Fibroblast of lung (primary cell): ENCODE results near the gene IGF1R. TPM values are rescaled to one million over a fixed set of nuclear protein-coding genes. Genes with fewer than 3 reads are reported as not detected.

Experiments used
- DNase-seq, 2 donors: peaks; one replicate each; pipeline versions ENCODE4 v3.0.0 to v3.0.0-alpha.2; 2010; ENCODE audit warnings: low read depth in 2 of 2
- H2AFZ ChIP-seq: 2 replicates; pipeline ENCODE4 v1.5.1; 2012; ENCODE audit warnings: low read length, control low read depth, inconsistent platforms
- H3K27ac ChIP-seq: 2 replicates; pipeline ENCODE4 v1.5.1; 2011; ENCODE audit warnings: low read length, control low read depth; ENCODE audit not compliant: insufficient read depth
- H3K27me3 ChIP-seq: 2 replicates; pipeline ENCODE4 v1.5.1; 2011; ENCODE audit warnings: mild to moderate bottlenecking, low read length; ENCODE audit not compliant: control insufficient read depth, insufficient read depth
- H3K36me3 ChIP-seq: 2 replicates; pipeline ENCODE4 v1.5.1; 2011; ENCODE audit warnings: low read length; ENCODE audit not compliant: control insufficient read depth, insufficient read depth
- H3K4me1 ChIP-seq: 2 replicates; pipeline ENCODE4 v1.5.1; 2011; ENCODE audit warnings: low read length; ENCODE audit not compliant: control insufficient read depth, insufficient read depth; ENCODE audit errors: extremely low read depth
- H3K4me2 ChIP-seq: 2 replicates; pipeline ENCODE4 v1.5.1; 2011; ENCODE audit warnings: low read length, control low read depth; ENCODE audit not compliant: insufficient read depth; ENCODE audit errors: extremely low read depth
- H3K4me3 ChIP-seq, 4 experiments: fragments of 200-600 bp in 1 of 4; sonication (generic) in 1 of 4; replicated peaks in 1 of 4; 2 replicates each; pipeline ENCODE4 v1.5.1; 2011 to 2016; ENCODE audit warnings: low read length in 4 of 4, low read depth in 3 of 4, mild to moderate bottlenecking in 3 of 4, control low read depth in 2 of 4, inconsistent platforms in 1 of 4, mixed read lengths in 1 of 4; ENCODE audit not compliant: insufficient read depth in 1 of 4; ENCODE audit errors: control extremely low read depth in 1 of 4
- H3K79me2 ChIP-seq: 2 replicates; pipeline ENCODE4 v1.5.1; 2012; ENCODE audit warnings: mild to moderate bottlenecking, low read length, inconsistent platforms; ENCODE audit not compliant: control insufficient read depth, insufficient read depth
- H3K9ac ChIP-seq: 2 replicates; pipeline ENCODE4 v1.5.1; 2011; ENCODE audit warnings: mild to moderate bottlenecking, low read length, control low read depth; ENCODE audit not compliant: insufficient read depth
- H3K9me3 ChIP-seq: 2 replicates; pipeline ENCODE4 v1.5.1; 2012; ENCODE audit warnings: low read depth, low read length; ENCODE audit not compliant: control insufficient read depth, insufficient read depth
- H4K20me1 ChIP-seq: 2 replicates; pipeline ENCODE4 v1.5.1; 2011; ENCODE audit warnings: low read length; ENCODE audit not compliant: control insufficient read depth, insufficient read depth; ENCODE audit errors: extremely low read depth
- CTCF ChIP-seq, 2 donors: IDR thresholded peaks in 1 of 2; conservative IDR thresholded peaks in 1 of 2; 1 replicate in 1 of 2; 2 replicates in 1 of 2; pipeline ENCODE4 v1.5.1; 2011 to 2012; ENCODE audit warnings: low read length in 2 of 2, control low read depth in 1 of 2, inconsistent platforms in 1 of 2, low read depth in 1 of 2, mild to moderate bottlenecking in 1 of 2
- EZH2 ChIP-seq: IDR thresholded peaks from 2 replicates; pipeline ENCODE4 v1.5.1; 2012; ENCODE audit warnings: low read length, control low read depth, mild to moderate bottlenecking; ENCODE audit errors: missing control alignments
- polyA plus RNA-seq, 2 donors: library from polyadenylated mRNA; depleted of rRNA in 1 of 2; stranded (reverse) in 1 of 2; unstranded in 1 of 2; fragments of >200 nt; gene quantifications; 2 replicates each; pipeline ENCODE4 v1.2.1, GENCODE V29; 2011 to 2012; ENCODE audit warnings: missing spikeins in 1 of 2
- total RNA-seq: library from RNA; depleted of rRNA; stranded (reverse); fragments of >200 nt; gene quantifications from 2 replicates; pipeline ENCODE4 v1.2.1, GENCODE V29; 2014

The IGF1R gene
- total and polyA plus RNA-seq, 2 donors (not counting 1 experiment from before 2014, with no cell fraction given) = 14.6 to 28.6 TPM

- H4K20me1 ChIP-seq = no peaks in the 10 kb centered on the region
- H3K27ac ChIP-seq = no peak overlapping the region
- no peaks in the 10 kb centered on the region for H3K36me3 ChIP-seq
- H3K4me2 ChIP-seq = no peak overlapping the region
- H3K9me3 ChIP-seq = no peaks in the 10 kb centered on the region
- H3K4me1 ChIP-seq = peaks cover 24% of the 10 kb centered on the region
- H3K9ac ChIP-seq = no peak overlapping the region
- no peak for DNase-seq
- no peak for TF ChIP-seq CTCF (conservative IDR thresholded peaks at IDR 0.05 in 1 of 2, IDR thresholded peaks at IDR 0.05 in 1 of 2; ENCODE audit: low read depth in 1 of 2, low read length in 2 of 2)
- TF ChIP-seq EZH2 = no peak
- H2AFZ ChIP-seq = no peak overlapping the region
- no peak overlapping the region for H3K4me3 ChIP-seq
- H3K27me3 ChIP-seq = no peaks in the 10 kb centered on the region
- peaks cover 71% of the 10 kb centered on the region for H3K79me2 ChIP-seq
Measured at GRCh38 chr15:98733098-98733497, 84.8 kb downstream of the IGF1R start.

DNA sequence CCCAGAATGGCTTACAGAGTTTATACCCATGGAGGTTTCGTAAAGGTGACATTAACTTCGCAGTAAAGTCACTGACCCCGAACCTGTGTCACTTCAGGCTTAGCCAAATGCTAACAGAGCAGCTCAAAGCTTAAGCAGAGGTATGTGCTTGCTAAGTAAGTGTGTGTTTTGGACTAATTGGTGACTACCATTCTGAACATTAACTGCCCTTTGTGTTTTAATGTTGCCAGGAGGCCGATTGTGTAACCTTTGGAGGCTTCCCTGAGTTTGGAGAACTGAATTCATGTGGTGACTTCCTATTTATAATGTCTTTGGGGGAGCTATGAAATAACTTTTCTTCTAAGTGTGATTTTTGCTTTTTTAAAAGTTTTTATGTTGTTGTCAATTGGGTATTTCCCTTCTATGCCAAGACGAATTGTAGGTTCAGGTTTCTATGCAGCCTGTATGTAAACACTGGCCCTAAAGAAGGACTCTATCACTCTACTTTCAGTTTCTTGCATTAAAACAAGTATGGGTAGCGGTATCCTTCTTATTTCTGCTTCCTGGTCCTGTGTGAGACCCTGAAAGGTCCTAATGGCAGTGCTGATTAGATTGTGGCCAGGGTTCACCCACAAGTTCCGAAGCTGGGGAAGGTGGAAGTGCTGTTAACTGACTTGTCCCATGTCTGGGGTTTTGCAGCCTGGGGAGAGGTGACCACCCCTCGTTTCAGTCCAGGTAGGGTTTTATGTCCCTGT lies 86.3 kb downstream of the IGF1R start:
- no peak overlapping the region for H3K4me3 ChIP-seq
- DNase-seq = peak in 1 of 2 donors; percentile 28

GRCh38 chr15:98735304-98735703 lies 87.0 kb downstream of the IGF1R start:
- H3K9ac ChIP-seq = no peak overlapping the region
- H3K36me3 ChIP-seq = no peaks in the 10 kb centered on the region
- no peak for DNase-seq
- H3K27me3 ChIP-seq = no peaks in the 10 kb centered on the region
- H3K9me3 ChIP-seq = no peaks in the 10 kb centered on the region
- H2AFZ ChIP-seq = no peak overlapping the region
- no peak for TF ChIP-seq EZH2
- no peak for TF ChIP-seq CTCF (conservative IDR thresholded peaks at IDR 0.05 in 1 of 2, IDR thresholded peaks at IDR 0.05 in 1 of 2; ENCODE audit: low read depth in 1 of 2, low read length in 2 of 2)
- H3K4me2 ChIP-seq = no peak overlapping the region
- peaks cover 65% of the 10 kb centered on the region for H3K79me2 ChIP-seq
- no peak overlapping the region for H3K27ac ChIP-seq
- no peaks in the 10 kb centered on the region for H4K20me1 ChIP-seq
- H3K4me1 ChIP-seq = peaks cover 7% of the 10 kb centered on the region
- no peak overlapping the region for H3K4me3 ChIP-seq

More for the DNA sequence above, 86.3 kb downstream of the IGF1R start:
- Histone ChIP-seq H3K27me3 (no peaks in the 10 kb centered on the region), H3K9ac (no peak overlapping the region), H3K9me3 (no peaks in the 10 kb centered on the region), H4K20me1 (no peaks in the 10 kb centered on the region), H3K4me2 (peak overlapping the region; percentile 2), H3K79me2 (peaks cover 69% of the 10 kb centered on the region), H3K27ac (no peak overlapping the region), H3K4me1 (peaks cover 9% of the 10 kb centered on the region), H2AFZ (no peak overlapping the region), H3K36me3 (no peaks in the 10 kb centered on the region)
- TF ChIP-seq CTCF (conservative IDR thresholded peaks at IDR 0.05 in 1 of 2, IDR thresholded peaks at IDR 0.05 in 1 of 2; ENCODE audit: low read depth in 1 of 2, low read length in 2 of 2) = no peak
- TF ChIP-seq EZH2 = no peak
